ENCODE results near the gene MAP3K2. TPM values are rescaled to one million over a fixed set of nuclear protein-coding genes. Genes with fewer than 3 reads are reported as not detected.

The MAP3K2 gene
- total RNA-seq, 1 donor from 2014 or later, result 79.5 TPM

GRCh38 chr2:127382831-127383230, 4.9 kb downstream of the MAP3K2 start:
- DNase-seq (ENCODE audit: low spot score), result no peak
- no peak overlapping the region for H3K27ac Mint-ChIP-seq (ENCODE audit: unreplicated experiment)
- no peaks in the 10 kb centered on the region for H3K9me3 Mint-ChIP-seq (ENCODE audit: low read depth)
- TF ChIP-seq CTCF (IDR thresholded peaks at IDR 0.05), result no peak
- H3K36me3 Mint-ChIP-seq (ENCODE audit: low read depth), result no peaks in the 10 kb centered on the region
- H3K4me3 Mint-ChIP-seq (ENCODE audit: unreplicated experiment), result no peak overlapping the region
- peaks cover 70% of the 10 kb centered on the region for H3K4me1 Mint-ChIP-seq (ENCODE audit: low read depth)
- no peaks in the 10 kb centered on the region for H3K27me3 Mint-ChIP-seq (ENCODE audit: low read depth)

GRCh38 chr2:127381762-127382161, 6.0 kb downstream of the MAP3K2 start:
- TF ChIP-seq CTCF (IDR thresholded peaks at IDR 0.05), result no peak
- Mint-ChIP-seq H3K27ac (ENCODE audit: unreplicated experiment) (peak overlapping the region; percentile 18), H3K4me1 (ENCODE audit: low read depth) (peaks cover 71% of the 10 kb centered on the region), H3K27me3 (ENCODE audit: low read depth) (no peaks in the 10 kb centered on the region), H3K4me3 (ENCODE audit: unreplicated experiment) (no peak overlapping the region), H3K36me3 (ENCODE audit: low read depth) (no peaks in the 10 kb centered on the region), H3K9me3 (ENCODE audit: low read depth) (no peaks in the 10 kb centered on the region)
- no peak for DNase-seq (ENCODE audit: low spot score)

GRCh38 chr2:127379712-127380355, 7.9 kb downstream of the MAP3K2 start:
- H3K36me3 Mint-ChIP-seq (ENCODE audit: low read depth), result no peaks in the 10 kb centered on the region
- no peak for TF ChIP-seq CTCF (IDR thresholded peaks at IDR 0.05)
- no peak overlapping the region for H3K27ac Mint-ChIP-seq (ENCODE audit: unreplicated experiment)
- no peak overlapping the region for H3K4me3 Mint-ChIP-seq (ENCODE audit: unreplicated experiment)
- H3K9me3 Mint-ChIP-seq (ENCODE audit: low read depth), result no peaks in the 10 kb centered on the region
- H3K27me3 Mint-ChIP-seq (ENCODE audit: low read depth), result no peaks in the 10 kb centered on the region
- H3K4me1 Mint-ChIP-seq (ENCODE audit: low read depth), result peaks cover 52% of the 10 kb centered on the region
- no peak for DNase-seq (ENCODE audit: low spot score)

GRCh38 chr2:127378720-127379119, 9.1 kb downstream of the MAP3K2 start:
- Mint-ChIP-seq H3K4me1 (ENCODE audit: low read depth) (peaks cover 44% of the 10 kb centered on the region), H3K27ac (ENCODE audit: unreplicated experiment) (no peak overlapping the region), H3K36me3 (ENCODE audit: low read depth) (no peaks in the 10 kb centered on the region), H3K27me3 (ENCODE audit: low read depth) (no peaks in the 10 kb centered on the region), H3K9me3 (ENCODE audit: low read depth) (peaks cover 4% of the 10 kb centered on the region), H3K4me3 (ENCODE audit: unreplicated experiment) (no peak overlapping the region)
- no peak for DNase-seq (ENCODE audit: low spot score)
- TF ChIP-seq CTCF (IDR thresholded peaks at IDR 0.05), result no peak

GRCh38 chr2:127377262-127377661, 10.5 kb downstream of the MAP3K2 start:
- H3K27ac Mint-ChIP-seq (ENCODE audit: unreplicated experiment), result no peak overlapping the region
- peaks cover 2% of the 10 kb centered on the region for H3K36me3 Mint-ChIP-seq (ENCODE audit: low read depth)
- no peak for TF ChIP-seq CTCF (IDR thresholded peaks at IDR 0.05)
- no peak overlapping the region for H3K4me3 Mint-ChIP-seq (ENCODE audit: unreplicated experiment)
- DNase-seq (ENCODE audit: low spot score), result no peak
- no peaks in the 10 kb centered on the region for H3K27me3 Mint-ChIP-seq (ENCODE audit: low read depth)
- H3K4me1 Mint-ChIP-seq (ENCODE audit: low read depth), result peaks cover 32% of the 10 kb centered on the region
- H3K9me3 Mint-ChIP-seq (ENCODE audit: low read depth), result peaks cover 14% of the 10 kb centered on the region

Measured in chondrocyte (in vitro differentiated cells).